HAP-1 (cell line): ENCODE results near the gene MYRIP.

ENCODE experiments used
- DNase-seq, 2 experiments: peaks; one replicate each; pipeline ENCODE4 v3.0.0-alpha.2; 2016 to 2020; ENCODE audit warnings: low spot score in 2 of 2
- H3K27me3 ChIP-seq: fragments of 250-450 bp; sonication (Bioruptor Pico); 2 replicates; pipeline ENCODE4 v1.5.1; 2020; ENCODE audit warnings: low read depth, mild to moderate bottlenecking, moderate library complexity
- H3K36me3 ChIP-seq: fragments of 250-450 bp; sonication (Bioruptor Pico); replicated peaks from 2 replicates; pipeline ENCODE4 v1.5.1; 2020; ENCODE audit warnings: mild to moderate bottlenecking
- H3K4me1 ChIP-seq: fragments of 250-450 bp; sonication (Bioruptor Pico); 2 replicates; pipeline ENCODE4 v1.5.1; 2020; ENCODE audit warnings: mild to moderate bottlenecking
- H3K4me3 ChIP-seq: fragments of 250-450 bp; sonication (Bioruptor Pico); 2 replicates; pipeline ENCODE4 v1.5.1; 2020; ENCODE audit warnings: mild to moderate bottlenecking, moderate library complexity
- H3K9me3 ChIP-seq: fragments of 250-450 bp; sonication (Bioruptor Pico); 2 replicates; pipeline ENCODE4 v1.5.1; 2020; ENCODE audit warnings: mild to moderate bottlenecking, moderate library complexity
- in situ Hi-C: fragments of 300-500 bp; cut with MboI; formaldehyde crosslinking; loops from 3 replicates; pipeline ENCODE4 v1.14.3; 2020; ENCODE audit warnings: low sequenced_read_pairs, inconsistent platforms, mixed read lengths

The MYRIP gene

GRCh38 chr3:40299721-40300335, 490.4 kb downstream of the MYRIP start:
- no peaks in the 10 kb centered on the region for H3K4me1 ChIP-seq
- H3K9me3 ChIP-seq = no peaks in the 10 kb centered on the region
- in situ Hi-C loops = loop anchor here (25.0 kb wide), 2 partner anchors 763 to 863 kb away; no protein-coding TSS in a partner anchor
- H3K27me3 ChIP-seq = no peaks in the 10 kb centered on the region
- no peak overlapping the region for H3K4me3 ChIP-seq
- no peak for DNase-seq
- H3K36me3 ChIP-seq = no peaks in the 10 kb centered on the region

- in situ Hi-C loops = loop anchor here (25.0 kb wide), 2 partner anchors 765 to 865 kb away; no protein-coding TSS in a partner anchor
- no peaks in the 10 kb centered on the region for H3K4me1 ChIP-seq
- no peak for DNase-seq
- no peaks in the 10 kb centered on the region for H3K27me3 ChIP-seq
- H3K36me3 ChIP-seq = no peaks in the 10 kb centered on the region
- no peak overlapping the region for H3K4me3 ChIP-seq
- no peaks in the 10 kb centered on the region for H3K9me3 ChIP-seq
Observed at GRCh38 chr3:40302784-40303183, 493.4 kb downstream of the MYRIP start.

- Histone ChIP-seq H3K9me3 (no peaks in the 10 kb centered on the region), H3K27me3 (no peaks in the 10 kb centered on the region), H3K4me1 (peaks cover 3% of the 10 kb centered on the region), H3K36me3 (no peaks in the 10 kb centered on the region), H3K4me3 (no peak overlapping the region)
- no peak for DNase-seq
- in situ Hi-C loops = loop anchor here (25.0 kb wide), 2 partner anchors 767 to 867 kb away; no protein-coding TSS in a partner anchor
Observed at GRCh38 chr3:40304352-40304751, 494.9 kb downstream of the MYRIP start.

GRCh38 chr3:40306336-40306735, 496.9 kb downstream of the MYRIP start:
- Histone ChIP-seq H3K4me1 (peaks cover 8% of the 10 kb centered on the region), H3K9me3 (no peaks in the 10 kb centered on the region), H3K27me3 (no peaks in the 10 kb centered on the region), H3K4me3 (no peak overlapping the region), H3K36me3 (peaks cover 3% of the 10 kb centered on the region)
- in situ Hi-C loops = loop anchor here (25.0 kb wide), 2 partner anchors 769 to 869 kb away; no protein-coding TSS in a partner anchor
- no peak for DNase-seq

- H3K36me3 ChIP-seq = peaks cover 12% of the 10 kb centered on the region
- H3K4me1 ChIP-seq = peaks cover 10% of the 10 kb centered on the region
- H3K27me3 ChIP-seq = no peaks in the 10 kb centered on the region
- no peaks in the 10 kb centered on the region for H3K9me3 ChIP-seq
- in situ Hi-C loops = loop anchor here (25.0 kb wide), 2 partner anchors 770 to 870 kb away; no protein-coding TSS in a partner anchor
- DNase-seq = no peak
- no peak overlapping the region for H3K4me3 ChIP-seq
Observed at GRCh38 chr3:40307176-40307575, 497.8 kb downstream of the MYRIP start.

- H3K36me3 ChIP-seq = peaks cover 24% of the 10 kb centered on the region
- peak overlapping the region; percentile 92 for H3K4me3 ChIP-seq
- no peak for DNase-seq
- no peaks in the 10 kb centered on the region for H3K27me3 ChIP-seq
- H3K9me3 ChIP-seq = no peaks in the 10 kb centered on the region
- H3K4me1 ChIP-seq = peaks cover 10% of the 10 kb centered on the region
- in situ Hi-C loops = loop anchor here (25.0 kb wide), 2 partner anchors 772 to 872 kb away; no protein-coding TSS in a partner anchor
Observed at GRCh38 chr3:40308725-40309417, 499.5 kb downstream of the MYRIP start.

GRCh38 chr3:40309418-40309924, 500.1 kb downstream of the MYRIP start, which contains the start of gene EIF1B:
TSS of gene EIF1B (plus strand) at chr3:40309707. CDS start at chr3:40309942, 235 bp downstream.
- H3K36me3 ChIP-seq = peaks cover 24% of the 10 kb centered on the region
- no peaks in the 10 kb centered on the region for H3K9me3 ChIP-seq
- no peaks in the 10 kb centered on the region for H3K27me3 ChIP-seq
- in situ Hi-C loops = loop anchor here (25.0 kb wide), 2 partner anchors 772 to 872 kb away; no protein-coding TSS in a partner anchor
- peak; percentile 94 to 98 for DNase-seq
- H3K4me3 ChIP-seq = peak within 1 kb of the TSS; percentile 92
- H3K4me1 ChIP-seq = peaks cover 16% of the 10 kb centered on the region
